AG04450 (cell line): ENCODE measurements around the gene TCFL5. TPM values are rescaled to one million over a fixed set of nuclear protein-coding genes. Genes with fewer than 3 reads are reported as not detected.

Experiments
- CTCF ChIA-PET: fragments of 300-600, 350-600 bp; formaldehyde crosslinking; extraction: SDS; loops from one replicate; lab custom pipeline; 2022; ENCODE audit warnings: antibody characterized with exemption, inconsistent platforms; lab: Charles Lee
- POLR2A ChIA-PET: fragments of 350-600 bp; formaldehyde crosslinking; extraction: SDS; loops from one replicate; lab custom pipeline; 2021; ENCODE audit warnings: antibody characterized with exemption, inconsistent platforms; lab: Yijun Ruan, JAX
- DNase-seq: peaks from one replicate; pipeline ENCODE4 v3.0.0-alpha.2; 2011; ENCODE audit warnings: low read depth, low spot score
- H3K27ac ChIP-seq: one replicate; pipeline ENCODE4 v1.5.1; 2012; ENCODE audit warnings: low read depth, low read length, control low read depth
- H3K27me3 ChIP-seq: one replicate; pipeline ENCODE4 v1.6.0; 2012; ENCODE audit warnings: low read length; ENCODE audit not compliant: control insufficient read depth, insufficient read depth
- H3K4me3 ChIP-seq: 2 replicates; pipeline ENCODE4 v1.5.1; 2011; ENCODE audit warnings: mild to moderate bottlenecking, low read depth, low read length, control low read depth
- H3K9me3 ChIP-seq: 2 replicates; pipeline ENCODE4 v1.5.1; 2012; ENCODE audit warnings: low read length; ENCODE audit not compliant: control insufficient read depth, insufficient read depth
- CTCF ChIP-seq: IDR thresholded peaks from 2 replicates; pipeline ENCODE4 v1.5.1; 2011; ENCODE audit warnings: low read depth, low read length, control low read depth, inconsistent platforms
- polyA plus RNA-seq: library from polyadenylated mRNA; depleted of rRNA; stranded (reverse); fragments of >200 nt; gene quantifications from 2 replicates; pipeline ENCODE4 v1.2.3, GENCODE V29; 2011

TCFL5 gene
- polyA plus RNA-seq, 1 experiment: 9.9 TPM

GRCh38 chr20:62881662-62882395, 20.2 kb upstream of the TCFL5 start:
- H3K27me3 ChIP-seq: no peaks in the 10 kb centered on the region
- no peak overlapping the region for H3K27ac ChIP-seq
- POLR2A ChIA-PET: interaction anchor here (0.8 kb wide), 1 partner anchor 193 kb away, joined by 3 read pairs; no protein-coding TSS in a partner anchor
- H3K9me3 ChIP-seq: no peaks in the 10 kb centered on the region; the same call in 1 of the 2 replicates
- H3K4me3 ChIP-seq: no peak overlapping the region
- no peak for TF ChIP-seq CTCF
- CTCF ChIA-PET: interaction anchor here (1.1 kb wide), 1 partner anchor 127 kb away, joined by 3 read pairs; no protein-coding TSS in a partner anchor
- DNase-seq: no peak

- Histone ChIP-seq H3K9me3 (no peaks in the 10 kb centered on the region; the same call in 1 of the 2 replicates), H3K27me3 (no peaks in the 10 kb centered on the region), H3K4me3 (no peak overlapping the region), H3K27ac (no peak overlapping the region)
- no peak for DNase-seq
- ChIA-PET POLR2A (interaction anchor here (0.6 kb wide), 1 partner anchor 953 kb away, joined by 3 read pairs; no protein-coding TSS in a partner anchor), CTCF (no interaction called here)
- no peak for TF ChIP-seq CTCF
Observed at GRCh38 chr20:62880935-62881661, 19.5 kb upstream of the TCFL5 start.

DNA sequence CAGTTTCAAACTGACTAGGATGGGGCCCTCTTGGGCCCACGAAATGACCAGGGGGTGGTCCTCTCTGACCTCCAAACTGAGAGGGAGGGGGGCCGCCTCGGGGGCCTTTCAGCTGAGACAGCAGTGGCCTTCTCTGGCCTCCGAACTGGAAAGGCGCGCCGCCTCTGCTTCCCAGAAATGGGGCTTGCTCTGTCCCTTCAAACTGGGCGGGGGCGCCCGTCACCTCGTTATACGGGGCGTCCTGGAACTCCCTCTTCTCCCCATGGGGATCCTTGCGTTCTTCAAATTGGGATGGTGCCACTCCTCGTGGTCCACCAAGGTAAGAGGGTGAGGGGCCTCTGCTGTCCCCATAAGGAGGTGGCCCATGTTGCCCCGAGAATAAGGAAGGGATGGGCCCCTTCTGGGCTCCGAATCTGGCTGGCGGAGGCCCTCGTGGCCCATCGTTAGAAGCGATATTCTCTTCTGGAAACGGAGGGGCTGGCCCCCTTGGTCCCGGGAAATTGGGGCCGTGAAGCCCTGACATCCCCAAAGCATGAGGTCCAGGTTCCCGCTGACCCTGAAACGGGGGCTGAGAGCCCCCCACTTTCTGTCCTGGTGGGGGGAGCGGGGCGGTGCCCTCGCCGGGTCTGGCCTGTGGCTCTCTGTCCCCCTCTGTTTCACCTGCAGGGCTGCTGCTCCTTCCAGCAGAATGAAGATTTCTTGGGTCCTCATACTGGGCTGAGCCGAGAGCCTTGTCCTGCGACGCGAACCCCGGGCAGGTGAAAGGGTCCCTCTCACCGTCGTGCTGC, 18.7 kb upstream of the TCFL5 start:
- TF ChIP-seq CTCF: no peak
- POLR2A ChIA-PET: interaction anchor here (0.6 kb wide), 1 partner anchor 953 kb away, joined by 3 read pairs; no protein-coding TSS in a partner anchor
- CTCF ChIA-PET: no interaction called here
- no peaks in the 10 kb centered on the region; the same call in 1 of the 2 replicates for H3K9me3 ChIP-seq
- no peak overlapping the region for H3K4me3 ChIP-seq
- DNase-seq: no peak
- no peaks in the 10 kb centered on the region for H3K27me3 ChIP-seq
- no peak overlapping the region for H3K27ac ChIP-seq

DNA sequence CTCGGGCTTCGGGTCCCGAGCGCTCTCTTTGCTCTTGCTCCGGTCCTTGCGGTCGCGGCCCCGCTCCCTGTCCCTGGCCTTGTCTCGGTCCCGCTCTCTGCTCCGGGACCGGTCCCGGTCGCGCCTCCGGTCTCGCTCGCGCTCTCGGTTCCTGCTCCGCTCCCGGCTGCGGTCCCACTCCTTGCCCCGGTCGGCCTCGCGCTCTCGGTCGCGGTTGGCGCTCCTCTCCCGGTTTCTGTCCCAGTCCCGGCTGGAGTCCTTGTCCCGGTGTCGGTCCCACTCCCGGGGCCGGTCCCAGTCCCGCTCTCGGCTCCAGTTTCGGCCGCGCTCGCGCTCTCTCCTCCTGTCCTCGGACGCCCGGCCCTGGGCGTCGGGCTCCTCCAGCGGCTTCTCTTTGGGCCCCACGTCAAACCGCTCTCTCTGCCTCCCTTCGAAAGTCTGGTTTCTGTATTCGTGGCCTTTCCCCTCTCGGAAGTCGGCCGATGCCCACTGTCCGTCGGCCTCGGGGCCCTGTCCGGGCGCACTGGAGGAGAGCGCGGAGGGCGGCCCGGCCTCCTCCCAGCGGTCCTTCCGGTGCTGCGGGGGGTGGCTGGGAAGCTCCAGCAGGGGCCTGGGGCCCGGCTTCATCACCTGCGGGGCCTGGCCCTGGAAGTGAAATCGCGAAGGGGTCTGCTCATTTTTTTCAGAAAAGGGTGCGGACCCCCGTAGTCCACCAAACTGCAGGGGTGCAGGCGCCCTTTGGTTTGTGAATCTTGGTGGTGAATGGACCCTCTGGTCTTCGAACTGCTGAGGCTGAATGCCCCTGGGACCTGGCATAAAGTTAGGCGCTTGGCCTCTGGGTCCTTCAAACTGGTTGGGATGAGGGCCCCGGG, 17.9 kb upstream of the TCFL5 start:
- TF ChIP-seq CTCF: no peak
- ChIA-PET POLR2A (no interaction called here), CTCF (no interaction called here)
- H3K9me3 ChIP-seq: no peaks in the 10 kb centered on the region; the same call in 1 of the 2 replicates
- no peak overlapping the region for H3K27ac ChIP-seq
- H3K4me3 ChIP-seq: no peak overlapping the region
- DNase-seq: no peak
- H3K27me3 ChIP-seq: no peaks in the 10 kb centered on the region
